MG63 (cell line): Measurements from ENCODE around the gene PRR33. TPM values are rescaled to one million over a fixed set of nuclear protein-coding genes. Genes with fewer than 3 reads are reported as not detected.

Source experiments
- DNase-seq: peaks from one replicate; pipeline ENCODE4 v3.0.0-alpha.2; 2020
- H3K27me3 ChIP-seq: fragments of 250-450 bp; sonication (Bioruptor Pico); 2 replicates; pipeline ENCODE4 v1.5.1; 2020; ENCODE audit warnings: mild to moderate bottlenecking, moderate library complexity
- H3K36me3 ChIP-seq: fragments of 250-450 bp; sonication (Bioruptor Pico); 2 replicates; pipeline ENCODE4 v1.5.1; 2020; ENCODE audit warnings: mild to moderate bottlenecking, moderate library complexity
- H3K4me3 ChIP-seq: fragments of 250-450 bp; sonication (Bioruptor Pico); 2 replicates; pipeline ENCODE4 v1.5.1; 2020; ENCODE audit warnings: mild to moderate bottlenecking, moderate library complexity
- H3K9me3 ChIP-seq: fragments of 250-450 bp; sonication (Bioruptor Pico); 2 replicates; pipeline ENCODE4 v1.5.1; 2020; ENCODE audit warnings: mild to moderate bottlenecking, moderate library complexity
- total RNA-seq: library from RNA; depleted of rRNA; stranded (reverse); fragments of >200 nt; shearing (Covaris generic); gene quantifications from 2 replicates; pipeline ENCODE4 v1.2.3, GENCODE V29; 2014; ENCODE audit warnings: low replicate concordance

PRR33 gene
- total RNA-seq, 1 experiment from 2014 or later: not detected

GRCh38 chr11:1906181-1906580, 14.5 kb upstream of the PRR33 start:
- Histone ChIP-seq H3K36me3 (no peaks in the 10 kb centered on the region), H3K4me3 (no peak overlapping the region), H3K9me3 (no peaks in the 10 kb centered on the region), H3K27me3 (no peaks in the 10 kb centered on the region)
- DNase-seq: no peak

- no peak overlapping the region for H3K4me3 ChIP-seq
- H3K27me3 ChIP-seq: peaks cover 4% of the 10 kb centered on the region
- no peaks in the 10 kb centered on the region for H3K36me3 ChIP-seq
- no peak for DNase-seq
- no peaks in the 10 kb centered on the region for H3K9me3 ChIP-seq
Measured at GRCh38 chr11:1899686-1900085, 8.0 kb upstream of the PRR33 start.

GRCh38 chr11:1899090-1899489, 7.4 kb upstream of the PRR33 start:
- Histone ChIP-seq H3K4me3 (no peak overlapping the region), H3K36me3 (no peaks in the 10 kb centered on the region), H3K9me3 (no peaks in the 10 kb centered on the region), H3K27me3 (peaks cover 4% of the 10 kb centered on the region)
- DNase-seq: no peak

GRCh38 chr11:1896923-1897322, 5.2 kb upstream of the PRR33 start:
- no peak for DNase-seq
- no peak overlapping the region for H3K4me3 ChIP-seq
- peaks cover 4% of the 10 kb centered on the region for H3K27me3 ChIP-seq
- no peaks in the 10 kb centered on the region for H3K36me3 ChIP-seq
- no peaks in the 10 kb centered on the region for H3K9me3 ChIP-seq

GRCh38 chr11:1896468-1896867, 4.8 kb upstream of the PRR33 start:
- no peaks in the 10 kb centered on the region for H3K36me3 ChIP-seq
- H3K27me3 ChIP-seq: peaks cover 4% of the 10 kb centered on the region
- no peak for DNase-seq
- no peak overlapping the region for H3K4me3 ChIP-seq
- no peaks in the 10 kb centered on the region for H3K9me3 ChIP-seq

GRCh38 chr11:1894759-1895158, 3.1 kb upstream of the PRR33 start:
- Histone ChIP-seq H3K9me3 (no peaks in the 10 kb centered on the region), H3K36me3 (peaks cover 3% of the 10 kb centered on the region), H3K4me3 (no peak overlapping the region), H3K27me3 (peaks cover 4% of the 10 kb centered on the region)
- DNase-seq: no peak

GRCh38 chr11:1893581-1894359, 2.1 kb upstream of the PRR33 start:
- no peaks in the 10 kb centered on the region for H3K9me3 ChIP-seq
- no peak overlapping the region for H3K4me3 ChIP-seq
- DNase-seq: no peak
- peaks cover 4% of the 10 kb centered on the region for H3K27me3 ChIP-seq
- H3K36me3 ChIP-seq: peaks cover 3% of the 10 kb centered on the region

GRCh38 chr11:1892558-1892957, 863 bp upstream of the PRR33 start:
- Histone ChIP-seq H3K9me3 (no peaks in the 10 kb centered on the region), H3K36me3 (peaks cover 11% of the 10 kb centered on the region), H3K4me3 (no peak overlapping the region), H3K27me3 (peaks cover 4% of the 10 kb centered on the region)
- DNase-seq: no peak

GRCh38 chr11:1892116-1892515, 421 bp upstream of the PRR33 start:
- Histone ChIP-seq H3K4me3 (no peak overlapping the region), H3K36me3 (peaks cover 16% of the 10 kb centered on the region), H3K27me3 (peaks cover 4% of the 10 kb centered on the region), H3K9me3 (no peaks in the 10 kb centered on the region)
- no peak for DNase-seq

- no peaks in the 10 kb centered on the region for H3K9me3 ChIP-seq
- DNase-seq: no peak
- H3K4me3 ChIP-seq: no peak overlapping the region
- H3K27me3 ChIP-seq: no peaks in the 10 kb centered on the region; the same call in 1 of the 2 replicates
- peaks cover 21% of the 10 kb centered on the region for H3K36me3 ChIP-seq
Measured at GRCh38 chr11:1890856-1891830, 552 bp downstream of the PRR33 start.

GRCh38 chr11:1889941-1890855, 1.5 kb downstream of the PRR33 start:
- no peaks in the 10 kb centered on the region for H3K27me3 ChIP-seq
- no peak overlapping the region for H3K4me3 ChIP-seq
- H3K36me3 ChIP-seq: peaks cover 30% of the 10 kb centered on the region
- DNase-seq: no peak
- H3K9me3 ChIP-seq: no peaks in the 10 kb centered on the region

GRCh38 chr11:1889224-1889930, 2.3 kb downstream of the PRR33 start:
- Histone ChIP-seq H3K9me3 (no peaks in the 10 kb centered on the region), H3K4me3 (no peak overlapping the region), H3K27me3 (no peaks in the 10 kb centered on the region), H3K36me3 (peaks cover 38% of the 10 kb centered on the region)
- no peak for DNase-seq

- Histone ChIP-seq H3K9me3 (no peaks in the 10 kb centered on the region), H3K4me3 (no peak overlapping the region), H3K36me3 (peaks cover 44% of the 10 kb centered on the region), H3K27me3 (no peaks in the 10 kb centered on the region)
- no peak for DNase-seq
Measured at GRCh38 chr11:1888811-1889210, 2.9 kb downstream of the PRR33 start.

- Histone ChIP-seq H3K9me3 (no peaks in the 10 kb centered on the region), H3K27me3 (no peaks in the 10 kb centered on the region), H3K36me3 (peaks cover 46% of the 10 kb centered on the region), H3K4me3 (no peak overlapping the region)
- DNase-seq: no peak
Measured at GRCh38 chr11:1888347-1888753, 3.3 kb downstream of the PRR33 start.

- DNase-seq: no peak
- no peak overlapping the region for H3K4me3 ChIP-seq
- no peaks in the 10 kb centered on the region for H3K27me3 ChIP-seq
- H3K9me3 ChIP-seq: no peaks in the 10 kb centered on the region
- peaks cover 51% of the 10 kb centered on the region for H3K36me3 ChIP-seq
Measured at GRCh38 chr11:1887451-1888346, 4.0 kb downstream of the PRR33 start.
